Fibroblast of the aortic adventitia (primary cell): ENCODE data around the gene CNOT6. TPM values are rescaled to one million over a fixed set of nuclear protein-coding genes. Genes with fewer than 3 reads are reported as not detected.

Experiments
- DNase-seq: peaks from one replicate; pipeline ENCODE4 v3.0.0-alpha.2; 2010; ENCODE audit warnings: low read depth
- H3K4me3 ChIP-seq: 2 replicates; pipeline ENCODE4 v1.5.1; 2011; ENCODE audit warnings: low read depth, mild to moderate bottlenecking, control low read depth, low read length, moderate library complexity
- CTCF ChIP-seq: IDR thresholded peaks from 2 replicates; pipeline ENCODE4 v1.5.1; 2011; ENCODE audit warnings: mild to moderate bottlenecking, low read length, control low read depth, inconsistent platforms; ENCODE audit not compliant: insufficient read depth
- total RNA-seq: library from RNA; depleted of rRNA; stranded (reverse); fragments of >200 nt; gene quantifications from 2 replicates; pipeline ENCODE4 v1.2.3, GENCODE V29; 2012; ENCODE audit warnings: low replicate concordance

The CNOT6 gene
- total RNA-seq, 1 donor: 12.1 TPM

- peak; percentile 59 for DNase-seq
- no peak for TF ChIP-seq CTCF
- H3K4me3 ChIP-seq: no peak overlapping the region
These were observed 81.4 kb downstream of the CNOT6 start for GRCh38 chr5:180575571-180575970.

GRCh38 chr5:180580681-180581080 is 86.5 kb downstream of the CNOT6 start:
- no peak for DNase-seq
- no peak for TF ChIP-seq CTCF
- no peak overlapping the region for H3K4me3 ChIP-seq

- TF ChIP-seq CTCF: no peak
- H3K4me3 ChIP-seq: no peak overlapping the region
- DNase-seq: no peak
These were observed 89.6 kb downstream of the CNOT6 start for GRCh38 chr5:180583738-180584137.

DNA sequence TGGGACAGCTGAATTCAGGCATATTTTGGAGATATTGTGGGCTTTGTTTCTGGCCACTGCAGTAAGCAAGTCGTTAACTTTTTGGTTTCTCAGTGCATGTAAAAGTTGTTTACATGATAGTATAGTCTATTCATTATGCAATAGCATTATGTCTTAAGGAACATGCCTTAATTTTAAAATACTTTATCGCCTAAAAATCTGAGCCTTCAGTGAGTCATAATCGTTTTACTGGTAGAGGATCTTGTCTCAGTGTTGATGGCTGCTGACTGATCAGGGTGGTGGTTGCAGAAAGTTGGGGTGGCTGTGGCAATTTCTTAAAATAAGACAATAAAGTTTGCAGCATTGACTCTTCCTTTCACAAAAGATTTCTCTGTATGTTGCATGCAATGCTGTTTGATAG is 92.0 kb downstream of the CNOT6 start:
- DNase-seq: no peak
- no peak for TF ChIP-seq CTCF
- H3K4me3 ChIP-seq: no peak overlapping the region

DNA sequence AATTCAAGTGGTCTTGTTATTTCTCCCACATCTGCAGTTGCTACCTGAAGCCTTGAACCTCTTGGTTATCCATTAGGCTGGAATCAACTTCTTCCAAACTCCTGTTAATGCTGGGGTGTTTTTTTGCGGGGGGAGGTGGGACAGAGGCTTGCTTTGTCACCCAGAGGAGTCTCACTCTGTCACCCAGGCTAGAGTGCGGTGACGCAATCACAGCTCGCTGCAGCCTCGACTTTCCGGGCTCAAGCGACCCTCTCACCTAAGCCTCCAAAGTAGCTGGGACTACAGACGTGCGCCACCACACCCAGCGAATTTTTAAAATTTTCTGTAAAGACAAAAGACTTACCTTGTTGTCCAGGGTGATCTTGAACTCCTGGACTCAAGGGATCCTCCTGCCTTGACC is 92.7 kb downstream of the CNOT6 start:
- DNase-seq: no peak
- H3K4me3 ChIP-seq: no peak overlapping the region
- no peak for TF ChIP-seq CTCF

DNA sequence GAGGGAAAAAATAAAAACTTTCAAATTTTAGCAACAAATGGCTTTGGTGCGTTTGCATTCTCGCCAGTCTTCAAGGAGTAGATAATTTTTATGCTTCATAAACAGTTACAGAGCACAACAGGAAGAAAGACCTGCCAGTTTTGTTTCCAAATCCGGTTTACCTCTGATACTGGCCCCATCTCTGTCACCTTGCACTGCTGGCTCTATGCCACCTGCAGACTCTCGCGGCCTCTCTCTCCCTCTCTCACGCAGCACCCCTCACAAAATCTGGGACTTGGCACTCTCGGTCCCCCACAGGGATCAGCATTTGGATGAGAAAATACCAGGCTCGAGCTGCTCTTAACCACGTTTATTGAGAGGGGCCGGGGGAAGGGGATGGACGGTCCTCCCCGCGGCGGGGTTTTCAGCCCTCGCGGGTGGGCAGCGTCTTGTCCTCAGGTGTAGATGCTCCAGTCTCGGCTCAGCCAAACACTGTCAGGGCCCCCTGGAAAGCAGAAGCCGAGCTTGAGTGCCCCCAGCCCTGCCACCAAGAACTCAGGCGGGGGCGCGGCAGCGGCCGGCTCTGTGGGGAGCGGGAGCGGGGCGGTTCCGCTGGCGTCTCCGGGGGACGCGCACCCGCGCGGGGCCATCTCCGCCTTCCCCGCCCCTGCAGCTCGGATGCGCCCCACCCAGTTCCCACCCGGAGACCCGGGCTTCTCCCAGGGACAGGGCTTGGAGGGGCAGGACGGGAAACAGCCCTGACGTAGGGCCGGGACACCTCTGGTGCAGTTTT is 95.8 kb downstream of the CNOT6 start:
- TF ChIP-seq CTCF: no peak
- no peak for DNase-seq
- no peak overlapping the region for H3K4me3 ChIP-seq
